ENCODE data around the gene SPOCD1.

SPOCD1 gene

GRCh38 chr1:31759298-31760023, 56.4 kb downstream of the SPOCD1 start:
- ChIA-PET POLR2A (no interaction called here), CTCF (interaction anchor here (0.6 to 5.8 kb wide), 15 partner anchors 9 to 348 kb away, joined by 3 to 41 read pairs (median 6); partner anchors contain the start of genes COL16A1 and KPNA6)
- H3K4me3 ChIP-seq (ENCODE audit: low read depth, low read length) = no peak overlapping the region; the same call in 1 of the 2 replicates
- TF ChIP-seq CTCF (IDR thresholded peaks at IDR 0.05; ENCODE audit: insufficient read depth, low read length, missing control alignments) = no peak
- DNase-seq (ENCODE audit: low read depth, low spot score) = no peak

- ChIA-PET POLR2A (no interaction called here), CTCF (interaction anchor here (0.5 to 5.8 kb wide), 12 partner anchors 10 to 349 kb away, joined by 3 to 41 read pairs (median 3); partner anchors contain the start of genes COL16A1 and KPNA6)
- no peak for TF ChIP-seq CTCF (IDR thresholded peaks at IDR 0.05; ENCODE audit: insufficient read depth, low read length, missing control alignments)
- H3K4me3 ChIP-seq (ENCODE audit: low read depth, low read length) = no peak overlapping the region
- DNase-seq (ENCODE audit: low read depth, low spot score) = no peak
Observed at GRCh38 chr1:31758823-31759222, 57.0 kb downstream of the SPOCD1 start.

- ChIA-PET CTCF (interaction anchor here (1.2 to 5.8 kb wide), 10 partner anchors 10 to 209 kb away, joined by 3 to 41 read pairs (median 3); partner anchors contain the start of gene COL16A1), POLR2A (no interaction called here)
- TF ChIP-seq CTCF (IDR thresholded peaks at IDR 0.05; ENCODE audit: insufficient read depth, low read length, missing control alignments) = no peak
- no peak for DNase-seq (ENCODE audit: low read depth, low spot score)
- H3K4me3 ChIP-seq (ENCODE audit: low read depth, low read length) = no peak overlapping the region
Observed at GRCh38 chr1:31757989-31758388, 57.8 kb downstream of the SPOCD1 start.

GRCh38 chr1:31757204-31757679, 58.6 kb downstream of the SPOCD1 start:
- POLR2A ChIA-PET = no interaction called here
- DNase-seq (ENCODE audit: low read depth, low spot score) = no peak
- TF ChIP-seq CTCF (IDR thresholded peaks at IDR 0.05; ENCODE audit: insufficient read depth, low read length, missing control alignments) = no peak
- CTCF ChIA-PET = interaction anchor here (0.7 to 5.8 kb wide), 6 partner anchors 9 to 208 kb away, joined by 3 to 41 read pairs (median 10); partner anchors contain the start of gene PEF1
- no peak overlapping the region for H3K4me3 ChIP-seq (ENCODE audit: low read depth, low read length)

- ChIA-PET POLR2A (no interaction called here), CTCF (interaction anchor here (1.5 to 5.8 kb wide), 3 partner anchors 11 to 41 kb away, joined by 3 to 41 read pairs (median 15); no protein-coding TSS in a partner anchor)
- no peak for DNase-seq (ENCODE audit: low read depth, low spot score)
Observed at GRCh38 chr1:31756578-31756977, 59.2 kb downstream of the SPOCD1 start.

More at GRCh38 chr1:31756578-31756977, 59.2 kb downstream of the SPOCD1 start:
- no peak for TF ChIP-seq CTCF (IDR thresholded peaks at IDR 0.05; ENCODE audit: insufficient read depth, low read length, missing control alignments)
- no peak overlapping the region for H3K4me3 ChIP-seq (ENCODE audit: low read depth, low read length)
